GM21390 (cell line): ENCODE data around the gene NCAPH2.

ENCODE experiments used
- ATAC-seq: cut with Tn5 transposase; IDR thresholded peaks from one replicate; pipeline ENCODE4 v1.9.1; 2021; ENCODE audit not compliant: unreplicated experiment

NCAPH2 gene

DNA sequence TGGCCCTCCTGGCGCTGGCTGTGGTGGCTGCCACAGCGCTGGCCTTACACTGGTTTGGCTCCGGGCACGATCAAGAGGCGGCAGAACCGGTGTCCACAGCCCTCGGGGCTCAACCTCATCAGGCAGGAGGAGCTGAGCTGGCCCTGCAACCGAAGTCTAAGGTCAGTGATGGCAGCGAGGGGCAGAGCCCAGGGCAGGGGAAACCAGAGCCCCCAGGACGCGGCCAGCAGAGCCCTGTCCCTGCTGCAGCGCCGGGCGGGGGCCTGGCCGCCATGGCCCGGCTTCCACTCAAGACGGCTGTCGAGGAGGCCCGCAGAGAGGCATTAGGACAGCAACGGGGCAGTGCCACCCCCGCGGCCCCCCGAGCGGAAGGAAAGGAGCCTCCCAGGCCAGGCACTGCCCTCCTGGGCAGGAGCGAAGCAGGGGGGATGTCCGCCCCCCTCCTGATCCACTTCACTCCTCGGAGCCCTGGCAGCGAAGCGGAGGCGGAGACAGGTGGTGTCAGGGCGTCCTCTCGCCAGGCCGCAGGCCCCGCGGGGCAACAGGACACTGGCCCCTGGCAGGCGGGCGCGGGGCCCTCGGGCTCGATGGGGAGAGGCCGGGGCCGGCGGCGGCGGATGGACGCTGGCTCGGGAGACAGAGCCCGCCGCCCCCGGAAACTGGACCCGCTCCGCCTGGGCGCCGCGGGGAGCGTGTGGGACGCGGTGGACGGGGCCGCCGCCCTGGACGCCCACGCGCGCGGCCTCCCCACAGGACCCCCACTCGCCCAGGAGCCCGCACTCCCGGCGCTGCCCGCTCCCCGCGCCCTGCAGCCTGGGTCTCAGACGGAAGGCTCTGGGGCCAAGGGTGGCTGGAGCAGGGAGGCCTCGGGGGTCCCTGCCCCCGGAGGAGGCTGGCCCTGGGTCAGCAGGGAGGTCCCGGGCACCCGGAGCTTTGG is 38.6 kb downstream of the NCAPH2 start:
- ATAC-seq: no peak

DNA sequence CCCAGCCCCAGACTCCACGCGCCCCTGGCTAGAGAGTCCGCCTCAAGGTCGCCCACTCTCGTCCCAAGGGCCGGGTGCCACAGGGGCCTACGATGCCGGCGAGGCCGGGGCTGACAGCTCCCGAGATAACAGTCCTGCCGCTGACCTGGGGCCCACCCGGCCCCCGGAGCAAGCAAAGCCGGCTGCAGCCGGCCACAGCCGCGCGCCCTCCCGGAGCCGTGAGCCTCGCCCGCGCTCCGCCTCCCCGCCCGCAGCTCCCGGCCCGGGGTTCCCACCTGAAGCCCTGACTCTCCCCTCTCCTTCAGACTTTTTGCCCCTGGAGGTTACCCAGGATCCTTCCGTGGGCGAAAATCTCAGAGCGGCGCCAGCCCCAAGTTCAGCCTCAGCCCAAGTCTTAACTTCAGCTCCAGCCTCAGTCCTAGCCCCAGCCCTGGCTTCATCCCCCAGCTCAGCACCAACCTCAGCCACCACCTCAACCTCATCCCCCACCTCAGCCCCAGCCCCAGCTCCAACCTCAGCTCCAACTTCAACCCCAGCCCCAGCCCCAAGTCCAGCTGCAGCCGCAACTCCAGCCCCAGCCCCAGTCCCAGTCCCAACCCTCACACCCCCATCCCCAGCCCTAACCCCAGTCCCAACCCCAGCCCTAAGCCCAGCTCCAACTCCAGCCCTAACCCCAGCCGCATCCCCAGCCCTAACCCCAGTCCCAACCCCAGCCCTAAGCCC is 39.4 kb downstream of the NCAPH2 start:
- ATAC-seq: no peak

DNA sequence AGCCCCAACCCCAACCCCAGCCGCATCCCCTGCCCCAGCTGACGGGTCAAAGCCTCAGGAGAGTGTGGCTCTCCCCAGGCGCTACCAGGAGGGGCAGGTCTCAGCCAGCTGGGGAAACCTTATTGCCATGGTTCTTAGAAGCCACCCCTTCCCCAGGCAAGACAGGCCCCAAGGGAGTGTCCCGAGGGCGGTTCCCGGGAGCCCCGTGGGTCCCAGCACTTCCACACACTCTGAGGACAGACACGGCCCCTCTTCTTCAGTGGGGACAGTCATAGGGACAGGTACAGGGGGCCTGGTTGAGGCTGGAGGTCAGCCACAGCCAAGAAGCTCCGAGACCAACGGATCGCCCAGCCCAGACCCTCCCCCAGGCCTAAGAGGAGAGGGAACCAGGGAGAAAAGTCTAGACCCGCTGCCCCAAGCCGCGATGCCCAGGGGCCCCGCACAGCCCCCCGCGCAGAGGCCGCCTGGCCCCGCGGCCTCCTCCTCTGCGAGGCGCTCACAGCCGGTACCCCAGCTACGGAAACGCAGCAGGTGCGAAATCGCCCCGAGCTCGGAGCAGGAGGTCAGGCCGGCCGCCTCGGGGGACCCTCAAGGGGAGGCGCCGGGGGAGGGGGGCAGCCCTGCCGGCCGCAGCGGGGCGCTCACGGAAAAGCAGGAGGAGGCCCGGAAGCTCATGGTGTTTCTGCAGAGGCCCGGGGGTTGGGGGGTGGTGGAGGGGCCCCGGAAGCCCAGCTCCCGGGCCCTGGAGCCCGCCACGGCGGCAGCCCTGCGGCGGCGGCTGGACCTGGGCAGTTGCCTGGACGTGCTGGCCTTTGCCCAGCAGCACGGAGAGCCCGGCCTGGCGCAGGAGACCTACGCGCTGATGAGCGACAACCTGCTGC is 40.3 kb downstream of the NCAPH2 start:
- ATAC-seq: no peak

DNA sequence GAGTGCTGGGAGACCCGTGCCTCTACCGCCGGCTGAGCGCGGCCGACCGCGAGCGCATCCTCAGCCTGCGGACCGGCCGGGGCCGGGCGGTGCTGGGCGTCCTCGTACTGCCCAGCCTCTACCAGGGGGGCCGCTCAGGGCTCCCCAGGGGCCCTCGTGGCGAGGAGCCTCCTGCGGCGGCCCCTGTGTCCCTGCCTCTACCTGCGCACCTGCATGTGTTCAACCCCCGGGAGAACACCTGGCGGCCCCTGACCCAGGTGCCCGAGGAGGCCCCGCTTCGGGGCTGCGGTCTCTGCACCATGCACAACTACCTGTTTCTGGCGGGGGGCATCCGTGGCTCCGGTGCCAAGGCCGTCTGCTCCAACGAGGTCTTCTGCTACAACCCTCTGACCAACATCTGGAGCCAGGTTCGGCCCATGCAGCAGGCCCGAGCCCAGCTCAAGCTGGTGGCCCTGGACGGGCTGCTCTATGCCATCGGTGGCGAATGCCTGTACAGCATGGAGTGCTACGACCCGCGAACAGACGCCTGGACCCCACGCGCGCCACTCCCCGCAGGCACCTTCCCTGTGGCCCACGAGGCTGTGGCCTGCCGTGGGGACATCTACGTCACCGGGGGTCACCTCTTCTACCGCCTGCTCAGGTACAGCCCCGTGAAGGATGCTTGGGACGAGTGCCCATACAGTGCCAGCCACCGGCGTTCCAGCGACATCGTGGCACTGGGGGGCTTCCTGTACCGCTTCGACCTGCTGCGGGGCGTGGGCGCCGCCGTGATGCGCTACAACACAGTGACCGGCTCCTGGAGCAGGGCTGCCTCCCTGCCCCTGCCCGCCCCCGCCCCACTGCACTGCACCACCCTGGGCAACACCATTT is 41.1 kb downstream of the NCAPH2 start:
- ATAC-seq: no peak

DNA sequence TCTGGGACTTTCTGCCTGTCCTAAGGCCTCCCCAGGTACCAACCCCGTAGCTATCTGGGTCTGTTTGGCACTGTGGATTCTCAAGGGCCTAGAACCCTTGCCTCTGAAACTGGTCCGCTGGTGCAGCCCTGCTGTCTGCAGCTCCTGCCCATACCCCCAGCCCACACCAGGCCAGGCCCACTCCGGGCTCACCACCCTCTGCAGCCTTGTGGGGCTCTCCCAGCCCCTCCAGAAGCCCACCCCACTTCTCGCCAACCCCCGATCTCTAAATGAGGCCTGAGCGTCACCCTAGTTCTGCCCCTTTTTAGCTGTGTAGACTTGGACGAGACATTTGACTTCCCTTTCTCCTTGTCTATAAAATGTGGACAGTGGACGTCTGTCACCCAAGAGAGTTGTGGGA is 42.4 kb downstream of the NCAPH2 start:
- no peak for ATAC-seq

DNA sequence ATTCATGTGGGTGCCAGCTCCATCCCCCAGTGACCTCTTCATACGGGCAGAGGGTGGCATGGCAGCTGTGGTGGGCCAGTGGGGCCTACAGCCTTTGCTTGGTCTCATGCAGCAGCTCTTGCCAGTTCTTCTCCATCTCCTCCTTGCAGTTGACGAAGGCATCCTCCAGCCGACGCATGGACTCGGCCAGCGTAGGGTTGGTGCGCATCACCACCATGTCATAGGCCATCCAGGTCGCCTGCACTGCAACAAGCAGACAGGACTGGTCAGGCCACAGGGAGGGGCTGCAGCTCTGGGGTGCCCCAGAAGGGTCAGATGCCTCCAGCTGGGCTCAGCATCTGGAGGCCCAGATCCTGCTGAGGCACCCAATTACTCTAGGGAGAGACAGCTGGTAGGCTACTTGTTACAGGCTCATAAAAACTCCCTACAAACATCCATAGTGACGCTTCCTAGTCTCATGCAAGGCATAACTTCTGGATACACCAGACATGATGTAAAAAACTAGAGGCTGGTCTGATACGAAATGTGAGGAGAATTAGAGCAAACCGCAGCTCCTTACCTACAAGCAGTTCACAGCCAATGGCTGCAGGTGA is 43.2 kb downstream of the NCAPH2 start:
- ATAC-seq: no peak

DNA sequence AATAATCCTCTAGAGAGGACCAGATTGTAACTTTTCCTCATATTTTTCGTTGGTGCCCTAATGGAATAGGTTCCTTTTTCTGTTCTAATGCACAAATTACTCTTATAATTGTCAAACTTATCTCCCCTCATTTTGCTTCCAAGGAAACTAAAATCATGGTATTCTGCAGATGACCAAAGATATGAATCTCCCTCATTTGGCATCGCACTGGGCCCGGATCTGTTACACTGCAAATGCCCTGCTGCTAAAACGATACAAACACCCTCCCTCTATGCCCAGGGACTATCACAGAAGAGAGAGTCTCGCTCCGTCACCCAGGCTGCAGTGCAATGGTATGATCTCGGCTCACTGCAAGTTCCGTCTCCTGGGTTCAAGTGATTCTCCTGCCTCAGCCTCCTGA is 45.3 kb downstream of the NCAPH2 start:
- ATAC-seq: no peak

DNA sequence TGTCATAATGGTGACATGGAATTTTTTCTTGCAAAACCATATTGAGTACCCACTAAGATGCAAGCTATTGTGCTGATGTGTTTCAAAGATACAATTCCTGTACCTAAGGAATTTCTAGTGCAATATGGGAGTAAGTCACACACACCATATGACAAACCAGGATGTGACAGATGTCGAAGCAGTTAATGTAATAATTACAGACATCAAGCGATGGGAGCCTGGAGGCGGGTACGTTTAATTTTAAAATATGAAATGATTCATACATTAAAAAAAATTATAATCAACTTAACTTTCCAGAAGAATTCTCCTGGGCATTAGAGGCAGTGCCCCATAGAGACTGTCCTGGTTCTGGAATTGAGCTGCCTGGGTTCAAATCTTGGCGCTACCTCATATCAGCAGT is 48.7 kb downstream of the NCAPH2 start:
- no peak for ATAC-seq

DNA sequence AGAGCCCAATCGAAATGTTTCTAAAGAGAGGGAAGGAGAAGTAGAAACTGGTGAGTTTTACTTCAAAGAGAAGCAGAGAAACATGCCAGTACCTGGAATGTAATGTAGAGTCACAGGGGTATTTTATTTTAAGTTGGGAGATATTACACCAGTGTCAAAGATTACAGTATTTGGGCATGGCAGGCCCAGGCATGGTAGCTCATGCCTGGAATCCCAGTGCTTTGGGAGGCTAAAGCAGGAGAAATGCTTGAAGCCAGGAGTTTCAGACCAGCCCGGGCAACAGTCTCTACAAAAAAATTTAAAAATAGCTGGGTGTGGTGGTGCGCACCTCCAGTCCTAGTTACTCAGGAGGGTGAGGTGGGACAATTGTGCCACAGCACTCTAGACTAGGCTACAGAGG is 52.0 kb downstream of the NCAPH2 start:
- ATAC-seq: no peak

DNA sequence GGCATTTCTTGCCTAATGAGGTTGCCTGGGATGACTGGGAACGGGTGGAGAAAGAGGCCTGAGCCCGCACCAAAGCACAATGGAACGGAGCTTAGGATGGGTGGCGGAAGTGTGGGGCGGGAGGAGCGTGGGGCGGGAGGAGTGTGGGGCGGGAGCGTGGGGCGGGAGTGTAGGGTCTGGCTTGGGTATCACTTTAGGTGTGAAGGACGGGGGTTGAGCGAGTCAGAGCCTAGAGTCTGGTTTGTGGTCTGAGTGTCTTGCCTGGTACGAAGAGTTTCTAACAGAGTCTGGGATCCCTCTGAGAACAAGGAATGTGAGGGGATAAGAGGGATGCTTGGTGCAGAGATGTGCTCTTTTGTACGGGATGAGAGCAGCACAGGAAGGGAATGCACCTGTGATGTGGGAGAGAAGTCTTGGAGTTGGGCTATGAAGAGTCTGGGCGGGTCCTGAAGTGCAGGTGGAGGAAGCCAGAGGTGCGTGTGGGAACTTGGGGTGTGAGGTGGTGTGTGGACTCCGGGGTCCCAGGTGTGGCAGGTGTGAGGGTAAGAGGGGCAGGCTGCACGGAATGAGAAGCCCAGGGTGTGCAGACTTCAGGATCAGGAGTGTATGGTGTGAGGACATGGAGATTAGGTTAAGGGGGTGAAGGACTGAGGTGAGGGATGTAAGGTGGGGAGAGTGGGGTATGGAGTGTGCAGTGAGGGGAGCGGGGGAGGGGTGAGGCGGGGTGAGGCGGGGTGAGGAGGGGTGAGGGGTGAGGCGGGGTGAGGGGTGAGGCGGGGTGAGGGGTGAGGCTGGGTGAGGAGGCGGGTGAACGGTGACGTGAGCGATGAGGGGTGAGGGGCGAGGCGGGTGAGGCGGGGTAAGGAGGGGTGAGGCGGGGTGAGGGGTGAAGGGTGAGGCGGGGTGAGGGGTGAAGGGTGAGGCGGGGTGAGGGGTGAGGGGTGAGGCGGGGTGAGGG is 53.7 kb downstream of the NCAPH2 start:
- no peak for ATAC-seq

DNA sequence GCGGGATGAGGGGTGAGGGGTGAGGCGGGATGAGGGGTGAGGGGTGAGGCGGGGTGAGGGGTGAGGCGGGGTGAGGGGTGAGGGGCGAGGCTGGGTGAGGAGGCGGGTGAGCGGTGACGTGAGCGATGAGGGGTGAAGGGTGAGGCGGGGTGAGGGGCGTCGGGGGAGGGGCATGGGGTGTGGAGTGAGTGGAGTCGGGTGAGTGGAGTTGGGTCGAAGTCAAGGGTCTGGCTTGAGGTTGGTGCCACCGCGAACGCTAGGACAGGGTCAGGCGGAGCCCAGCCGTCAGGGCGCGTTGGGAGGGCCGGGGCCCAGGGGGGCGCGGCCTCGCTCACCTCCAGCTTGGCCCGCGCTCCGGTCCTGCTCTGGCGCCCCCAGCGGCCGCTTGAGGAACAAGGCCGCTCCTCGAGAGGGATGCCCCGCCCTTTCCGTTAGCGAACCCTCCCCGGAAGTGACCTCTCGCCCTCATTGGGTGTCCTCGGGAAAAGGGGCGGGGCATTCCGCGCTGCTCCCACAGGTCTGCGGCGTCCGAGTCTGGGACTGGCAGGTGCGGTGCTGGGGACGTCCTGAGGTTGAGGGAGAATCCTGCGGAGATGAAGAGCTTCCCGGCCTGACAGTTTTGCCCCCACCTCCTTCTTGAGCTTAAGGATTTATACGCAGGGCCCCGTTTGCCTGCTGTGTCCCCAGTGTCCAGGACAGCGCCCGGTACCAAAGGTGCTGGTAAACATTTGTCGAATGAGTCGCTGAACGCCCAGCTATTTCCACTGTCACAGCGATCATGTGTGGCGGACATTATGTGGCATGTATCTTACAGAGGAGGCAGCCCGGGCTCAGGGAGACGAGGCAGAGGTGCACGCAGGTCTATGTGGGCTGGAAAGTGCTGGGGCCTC is 54.7 kb downstream of the NCAPH2 start, which contains the start of gene SYCE3:
Gene SYCE3, minus strand, starts transcription at position 397 of the 890 bp plus-strand sequence. CDS start 6,514 bp downstream, outside the sequence.
- ATAC-seq: peak; percentile 74

DNA sequence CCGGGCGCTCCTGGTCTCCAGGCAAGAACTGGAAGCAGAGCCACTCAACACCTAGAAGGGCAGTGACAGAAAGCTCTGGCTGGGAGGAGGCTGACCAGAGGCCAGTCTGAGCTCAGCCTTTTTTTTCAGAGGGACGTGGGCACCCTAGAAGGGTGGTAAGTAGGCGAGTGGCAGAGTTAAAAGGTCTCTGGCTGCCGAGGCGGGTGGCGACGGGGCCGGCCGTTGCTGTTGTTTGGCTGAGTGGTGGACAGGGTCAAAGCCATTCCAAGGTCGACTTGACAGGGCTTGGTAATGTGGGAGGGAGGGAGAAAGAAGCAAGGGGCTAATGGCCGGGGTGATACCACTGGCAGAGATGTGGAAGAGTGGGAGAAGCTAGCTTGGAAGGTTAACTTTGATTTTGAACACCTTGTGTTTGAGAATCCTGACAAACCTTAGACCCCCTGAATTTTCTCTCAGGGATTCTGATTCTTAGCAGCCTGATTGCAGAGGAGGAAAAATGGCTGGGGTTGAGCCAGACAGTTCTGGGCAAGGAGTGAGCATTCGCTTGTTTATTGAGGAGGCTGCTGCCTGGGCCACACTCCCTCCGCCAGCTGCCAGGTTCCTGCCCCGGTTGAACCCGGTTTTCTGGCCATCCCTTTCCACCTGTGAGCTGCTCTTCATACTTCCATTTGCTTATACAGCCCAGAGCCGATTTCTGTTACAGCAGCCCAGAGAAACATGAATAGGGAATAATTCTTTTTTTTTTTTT is 55.6 kb downstream of the NCAPH2 start:
- ATAC-seq: no peak

DNA sequence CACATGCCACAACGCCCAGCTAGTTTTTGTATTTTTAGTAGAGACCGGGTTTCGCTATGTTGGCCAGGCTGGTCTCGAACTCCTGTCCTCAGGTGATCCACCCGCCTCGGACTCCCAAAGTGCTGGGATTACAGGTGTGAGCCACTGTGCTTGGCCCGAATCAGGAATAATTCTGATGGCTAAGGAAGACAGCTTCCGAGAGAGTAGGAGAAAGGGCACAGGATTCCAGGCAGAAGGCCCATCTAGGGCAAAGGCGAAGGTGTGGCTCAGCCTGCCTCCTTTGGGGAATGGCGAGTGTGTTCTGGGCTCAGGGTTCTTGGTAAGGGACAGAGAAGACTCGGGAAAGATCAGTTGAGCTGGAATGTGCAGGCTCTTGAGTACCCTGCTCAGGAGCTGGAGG is 56.3 kb downstream of the NCAPH2 start:
- ATAC-seq: no peak

DNA sequence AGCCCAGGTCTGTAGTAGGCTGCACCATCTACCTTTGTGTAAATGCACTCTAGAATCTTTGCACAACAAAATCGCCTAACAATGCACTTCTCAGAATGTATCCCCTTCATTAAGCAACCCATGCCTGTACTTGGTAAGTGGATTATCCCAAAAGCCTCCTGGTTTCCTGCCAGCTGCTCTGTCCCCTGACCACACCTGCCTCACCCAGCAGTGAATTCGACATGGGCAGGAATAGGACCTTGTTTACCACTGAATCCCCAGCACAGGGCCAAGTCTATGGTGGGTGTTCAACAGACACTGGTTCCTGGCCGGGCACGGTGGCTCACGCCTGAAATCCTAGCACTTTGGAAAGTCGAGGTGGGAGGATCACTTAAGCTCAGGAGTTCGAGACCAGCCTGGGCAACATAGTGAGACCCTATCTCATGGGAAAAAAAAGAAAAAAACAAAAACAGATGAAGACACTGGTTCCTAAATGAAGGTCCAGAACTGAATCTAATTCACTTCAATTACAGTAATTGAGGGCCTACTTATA is 59.8 kb downstream of the NCAPH2 start:
- ATAC-seq: no peak

DNA sequence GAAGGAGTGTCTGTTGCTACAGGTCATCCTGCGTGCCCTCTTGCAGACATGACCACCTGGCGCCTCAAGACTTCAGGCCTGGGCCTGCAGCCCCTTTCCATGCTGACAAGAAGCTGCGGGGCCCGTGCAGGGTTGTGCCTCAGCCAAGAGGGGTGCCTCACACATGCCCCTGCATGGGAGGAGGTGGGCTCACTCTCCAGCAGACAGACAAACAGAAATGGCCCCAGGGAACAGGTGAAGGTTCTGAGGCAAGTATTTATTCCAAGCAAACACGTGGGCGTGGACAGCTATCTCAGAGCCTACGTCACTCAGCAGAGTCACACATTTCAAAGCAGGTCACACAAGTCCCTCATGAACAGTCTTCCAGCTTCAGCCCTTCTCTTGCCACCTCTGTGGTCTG is 60.6 kb downstream of the NCAPH2 start:
- ATAC-seq: no peak

DNA sequence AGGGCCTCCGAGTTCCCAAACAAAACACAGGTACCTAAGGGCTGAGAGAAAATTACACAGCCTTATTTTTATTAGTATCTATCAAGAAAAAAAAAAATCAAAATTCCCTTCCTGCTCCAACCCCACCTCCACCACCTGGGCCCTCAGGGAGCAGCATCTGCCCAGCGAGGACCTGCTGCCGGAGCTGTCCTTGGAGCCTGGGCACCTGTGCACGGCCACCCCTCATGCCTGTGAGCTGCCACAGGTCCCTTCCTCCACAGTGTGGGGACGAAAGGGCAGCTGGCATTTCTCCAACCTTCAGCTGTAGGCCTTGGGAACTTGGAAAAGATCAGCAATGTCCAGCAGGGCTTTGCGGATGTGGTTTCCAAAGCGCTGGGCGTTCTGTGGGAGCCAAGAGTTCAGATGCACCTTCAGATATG is 61.0 kb downstream of the NCAPH2 start:
- ATAC-seq: no peak
